ENCODE data around the gene TMPRSS11A.

- TF ChIP-seq ZNF281 (CRISPR knock-in tag; IDR thresholded peaks at IDR 0.05) (no peak), CTCF (IDR thresholded peaks at IDR 0.05) (no peak), ATF3 (CRISPR knock-in tag; conservative IDR thresholded peaks at IDR 0.05) (no peak), TEAD1 (CRISPR knock-in tag; IDR thresholded peaks at IDR 0.05) (no peak), JUN (CRISPR knock-in tag; IDR thresholded peaks at IDR 0.05) (no peak)
Observed at GRCh38 chr4:67910585-67910905, 52.7 kb downstream of the TMPRSS11A start.

Data from WTC11 (cell line).